HS-5 (cell line): ENCODE results near the gene SIGLEC10.

Experiments
- DNase-seq: peaks from one replicate; pipeline ENCODE4 v3.0.0-alpha.2; 2012; ENCODE audit warnings: low read depth

The SIGLEC10 gene

DNA sequence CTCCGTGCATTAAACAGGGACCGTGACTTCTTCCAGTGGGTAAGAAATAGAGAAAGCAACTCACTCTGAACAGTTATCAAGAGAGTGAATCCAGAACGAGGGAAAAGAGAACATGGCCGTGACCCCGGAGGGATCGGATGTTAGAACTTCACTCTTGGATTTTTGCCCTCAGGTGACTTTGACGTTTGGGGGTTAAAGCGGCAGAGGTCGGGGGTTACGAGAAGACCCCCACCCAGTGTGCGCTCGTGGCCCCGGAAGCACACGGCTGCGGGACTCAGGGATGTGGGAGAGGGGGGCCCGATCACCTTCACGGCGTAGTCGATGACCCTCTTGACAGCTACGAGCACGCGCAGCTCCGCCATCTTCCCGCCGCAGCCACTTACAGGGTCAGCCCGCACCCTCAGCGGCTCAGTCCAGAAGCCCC lies 51.5 kb downstream of the SIGLEC10 start, which contains the start of gene ETFB:
Gene ETFB (minus strand): TSS at position 424 of the 424 bp plus-strand sequence. CDS start 62 bp downstream, at position 362.
- DNase-seq: peak; percentile 2

DNA sequence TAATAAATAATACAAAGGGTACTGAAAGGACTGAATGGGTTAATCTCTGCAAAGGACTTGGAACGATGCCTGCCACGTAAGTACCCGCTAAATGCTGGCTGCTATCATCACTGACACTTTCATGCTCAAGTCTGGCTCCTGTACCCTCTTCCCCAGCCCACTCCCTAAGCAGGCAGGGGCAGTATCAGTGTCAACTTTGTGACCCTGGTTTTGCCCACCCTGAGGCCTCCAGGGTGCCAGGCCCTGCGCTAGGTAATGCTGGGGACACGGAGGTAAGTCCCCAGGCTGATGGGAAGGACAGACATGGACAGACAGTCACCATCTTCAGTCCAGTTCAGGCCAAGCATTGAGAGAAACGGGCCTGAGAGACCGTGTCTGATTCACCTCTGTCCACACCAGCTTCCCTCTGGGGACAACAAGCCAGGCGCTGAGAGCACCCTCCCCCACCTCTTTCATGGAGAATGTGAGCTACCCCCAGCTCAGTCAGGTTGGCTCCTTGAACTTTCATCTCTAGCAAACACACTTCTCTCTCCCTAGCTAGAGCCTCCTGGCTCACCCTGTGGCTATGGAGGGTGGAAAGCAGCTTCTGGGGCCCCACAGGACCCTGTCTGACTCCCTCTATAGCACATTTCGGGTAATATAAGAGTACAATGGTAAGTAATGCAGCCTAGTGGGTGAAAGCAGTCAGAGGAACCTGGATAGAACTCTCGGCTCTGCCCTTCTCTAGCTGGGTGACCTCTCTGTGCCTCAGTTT lies 52.1 kb downstream of the SIGLEC10 start:
- no peak for DNase-seq

GRCh38 chr19:51364200-51365106 lies 53.0 kb downstream of the SIGLEC10 start:
- DNase-seq: no peak

DNA sequence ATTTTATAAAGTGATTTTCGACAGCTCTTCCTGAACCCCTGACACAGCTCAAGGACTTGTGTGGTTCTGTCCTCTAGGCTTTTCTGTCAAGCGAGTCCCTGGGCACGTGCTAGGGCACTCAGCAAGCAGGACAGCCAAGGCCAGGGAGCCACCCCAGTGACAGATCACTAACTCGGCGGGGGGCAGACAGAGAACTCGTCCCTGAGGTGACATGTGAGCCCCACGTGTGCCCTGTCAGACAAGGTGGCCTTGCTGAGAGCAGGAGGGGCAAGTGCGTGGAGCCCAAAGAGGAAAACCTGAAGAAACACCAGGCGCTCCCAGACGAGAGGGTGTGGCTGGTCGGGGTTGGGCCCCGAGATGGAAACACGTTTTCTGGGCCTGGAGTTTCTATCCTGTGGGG lies 56.2 kb downstream of the SIGLEC10 start:
- DNase-seq: no peak
